Measurements from ENCODE around the gene ABHD8. TPM values are rescaled to one million over a fixed set of nuclear protein-coding genes. Genes with fewer than 3 reads are reported as not detected.

ABHD8 gene, protein sequence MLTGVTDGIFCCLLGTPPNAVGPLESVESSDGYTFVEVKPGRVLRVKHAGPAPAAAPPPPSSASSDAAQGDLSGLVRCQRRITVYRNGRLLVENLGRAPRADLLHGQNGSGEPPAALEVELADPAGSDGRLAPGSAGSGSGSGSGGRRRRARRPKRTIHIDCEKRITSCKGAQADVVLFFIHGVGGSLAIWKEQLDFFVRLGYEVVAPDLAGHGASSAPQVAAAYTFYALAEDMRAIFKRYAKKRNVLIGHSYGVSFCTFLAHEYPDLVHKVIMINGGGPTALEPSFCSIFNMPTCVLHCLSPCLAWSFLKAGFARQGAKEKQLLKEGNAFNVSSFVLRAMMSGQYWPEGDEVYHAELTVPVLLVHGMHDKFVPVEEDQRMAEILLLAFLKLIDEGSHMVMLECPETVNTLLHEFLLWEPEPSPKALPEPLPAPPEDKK
- total RNA-seq = 12.2 TPM
- long read RNA-seq, transcript ABHD8-201 (5 exons, 2,090 nt) = major isoform, 61 of 62 reads
- long read RNA-seq, partial matches to known transcripts = 0 of 62 reads
- long read RNA-seq, other reads (novel, unspliced or antisense) = 1 of 62 reads

DNA sequence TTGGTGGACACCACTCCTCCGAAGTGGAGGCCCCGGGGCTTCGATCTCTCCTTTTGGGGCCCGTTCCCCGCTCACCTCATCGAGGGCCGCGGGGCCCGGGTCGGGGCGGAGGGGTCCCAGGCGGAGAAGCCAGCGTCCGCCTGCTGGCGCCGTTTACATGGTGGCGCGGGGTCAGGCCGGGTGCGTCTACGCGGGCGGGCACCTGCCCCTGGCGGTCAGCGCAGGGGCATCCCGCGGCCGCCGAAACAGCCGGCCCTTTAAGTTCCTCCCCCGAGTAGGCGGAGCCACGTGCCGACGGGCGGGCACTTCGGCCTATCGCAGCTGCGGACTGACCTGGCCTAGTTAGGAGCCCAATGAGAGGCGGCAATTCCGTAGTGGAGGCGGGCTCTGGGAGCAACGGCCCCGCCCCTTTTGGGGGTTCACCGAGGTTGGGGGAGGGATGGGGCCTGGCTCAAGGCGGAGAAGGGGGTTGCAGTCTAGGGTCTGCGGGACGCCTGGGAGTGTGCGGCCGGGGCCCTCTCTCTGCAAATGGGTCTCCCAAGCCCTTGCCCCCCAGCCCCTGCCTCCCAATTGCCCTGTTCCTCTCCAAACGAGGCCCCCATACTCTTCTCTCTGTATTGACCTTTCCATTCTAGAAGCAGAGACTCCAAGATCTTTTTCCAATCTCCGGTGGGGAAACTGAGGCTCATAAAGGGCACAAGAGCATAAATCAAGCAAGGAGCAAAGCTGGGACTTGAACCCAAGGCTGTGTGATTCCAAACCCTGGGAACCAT, at the start of gene ABHD8:
Gene ABHD8 (minus strand): TSS at position 259 of the 773 bp plus-strand sequence. CDS start 1,809 bp downstream, outside the sequence.
- intact Hi-C loops (cut with DNase I) = no loop called here
- ATAC-seq (ENCODE audit: poor library complexity) = peak; percentile 80
- peak; percentile 97 for DNase-seq

DNA sequence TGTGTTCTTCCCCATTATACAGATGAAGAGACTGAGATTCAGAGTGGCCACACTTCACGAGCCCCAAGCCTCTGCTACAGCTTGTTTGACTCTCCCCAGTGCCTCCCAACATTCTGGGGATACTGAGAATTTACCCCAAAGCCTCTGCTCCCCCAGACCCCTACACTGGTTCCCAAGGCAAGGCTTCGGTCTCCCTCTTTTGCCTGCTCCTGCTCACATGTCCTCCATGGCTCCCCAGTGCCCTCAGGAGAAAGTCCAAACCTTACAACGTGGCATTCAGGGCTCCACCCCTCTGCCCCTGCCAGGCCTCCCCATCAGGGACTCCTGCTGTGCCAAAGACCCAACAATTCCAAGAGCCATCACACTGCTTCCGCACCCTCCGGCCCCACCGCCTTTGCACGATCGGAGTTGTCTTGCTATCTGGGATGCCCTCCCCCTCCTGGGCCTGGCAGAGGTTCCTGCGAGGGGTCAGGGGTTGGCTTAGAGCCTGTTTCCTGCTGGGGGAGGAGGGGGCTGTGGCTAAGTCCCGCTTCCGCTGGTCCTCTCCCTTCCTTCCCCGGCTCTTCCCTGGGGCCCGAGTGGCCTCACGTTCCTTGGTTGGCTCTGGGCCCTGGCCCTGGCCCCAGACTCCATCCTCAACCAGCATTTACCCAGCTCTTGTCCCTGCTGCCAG, 49.5 kb upstream of the ABHD8 start:
- ATAC-seq (ENCODE audit: poor library complexity) (no peak), DNase-seq (no peak)
- intact Hi-C loops (cut with DNase I) = no loop called here

DNA sequence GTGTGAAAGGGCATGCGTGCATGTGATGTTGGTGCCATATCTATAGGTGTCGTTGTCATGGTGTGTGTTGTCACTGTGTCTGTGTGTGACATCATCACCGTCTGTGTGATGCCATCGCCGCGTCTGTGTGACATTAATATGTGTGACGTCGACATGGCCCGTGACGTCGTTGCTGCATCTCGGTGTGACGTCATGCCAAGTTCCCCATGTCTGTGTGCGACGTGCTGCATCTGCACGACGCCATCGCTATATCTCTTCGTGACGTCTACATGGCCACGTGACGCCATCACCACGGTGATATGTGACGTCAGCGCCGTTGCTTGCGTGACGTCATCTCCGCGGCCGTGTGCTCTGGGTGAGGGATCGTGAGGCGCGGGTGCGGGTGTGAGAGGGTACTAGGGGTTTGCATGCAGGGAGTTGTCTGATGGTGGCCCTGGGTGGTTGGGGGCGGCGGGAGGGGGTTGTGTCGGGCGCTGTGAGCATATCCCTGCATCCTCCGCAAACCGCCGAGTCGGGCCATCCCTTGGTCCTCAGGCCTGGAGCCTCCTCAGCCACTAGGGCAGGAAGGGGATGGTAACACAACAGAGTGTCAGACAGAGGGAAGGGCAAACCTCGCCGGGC, 48.7 kb upstream of the ABHD8 start:
- DNase-seq (no peak), ATAC-seq (ENCODE audit: poor library complexity) (no peak)
- intact Hi-C loops (cut with DNase I) = no loop called here

DNA sequence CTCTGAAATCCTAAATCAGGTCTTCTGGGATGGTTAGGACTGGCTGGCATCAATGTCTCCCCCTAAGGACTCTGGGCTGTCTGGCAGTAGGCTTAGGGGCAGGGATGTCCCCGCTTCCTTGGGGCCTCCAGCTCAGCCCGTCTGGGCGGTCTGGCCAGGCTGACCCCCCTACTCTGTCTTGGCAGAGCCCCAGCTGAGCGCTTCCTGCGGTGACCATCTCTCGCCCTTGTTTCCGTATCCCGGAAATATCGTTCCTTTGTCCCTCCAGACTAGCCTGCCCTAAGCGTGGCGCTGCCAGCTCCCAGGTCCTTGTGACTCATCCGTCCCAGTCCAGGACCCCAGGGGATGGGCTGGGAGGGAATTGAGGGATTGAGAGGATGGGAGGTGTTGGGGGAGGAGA, 45.5 kb upstream of the ABHD8 start:
- DNase-seq = peak; percentile 75
- intact Hi-C loops (cut with DNase I) = loop anchor here (5.0 kb wide), 1 partner anchor 39 kb away; no protein-coding TSS in a partner anchor
- peak; percentile 60 for ATAC-seq (ENCODE audit: poor library complexity)

DNA sequence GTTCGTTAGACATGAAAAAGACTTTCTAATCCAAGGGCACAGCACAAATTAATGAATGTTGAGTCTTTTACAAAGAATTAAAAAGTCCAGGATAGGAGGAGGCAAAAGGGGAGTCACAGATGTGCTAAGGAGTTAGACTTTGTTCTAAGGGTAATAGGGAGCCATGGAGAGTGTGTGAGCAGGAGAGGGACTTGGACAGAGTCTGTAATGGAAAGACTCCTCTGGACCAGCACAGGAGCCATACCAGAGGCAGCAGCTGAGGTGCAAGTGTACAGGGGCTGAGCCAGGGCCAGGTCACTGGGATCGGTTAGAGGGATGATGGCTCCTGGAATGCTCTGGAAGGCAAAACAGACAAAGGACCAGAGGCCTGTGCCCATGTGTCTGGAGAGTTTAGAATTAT, 44.7 kb upstream of the ABHD8 start:
- ATAC-seq (ENCODE audit: poor library complexity) (no peak), DNase-seq (no peak)
- intact Hi-C loops (cut with DNase I) = loop anchor here (5.0 kb wide), 1 partner anchor 39 kb away; no protein-coding TSS in a partner anchor

DNA sequence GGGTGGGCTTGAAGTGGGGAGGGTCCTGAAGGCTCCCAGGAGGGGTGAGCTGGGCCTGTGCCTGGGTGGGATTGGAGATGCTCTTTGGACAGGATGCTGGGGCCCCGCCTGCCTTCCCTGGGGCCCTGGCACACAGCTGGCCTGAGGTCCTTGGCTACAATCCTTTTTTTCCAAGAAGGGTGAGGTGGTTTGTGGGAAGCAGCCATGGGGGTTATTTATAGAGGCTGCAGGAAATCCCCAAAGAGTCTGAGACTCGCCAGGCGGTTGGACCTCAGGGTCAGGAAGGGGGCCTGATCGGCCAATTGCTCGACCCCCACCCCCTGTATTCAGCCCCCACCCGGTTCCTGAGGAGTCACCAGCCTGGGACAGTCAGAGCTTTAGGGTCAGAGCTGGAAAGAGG, 44.1 kb upstream of the ABHD8 start:
- intact Hi-C loops (cut with DNase I) = loop anchor here (5.0 kb wide), 1 partner anchor 40 kb away; no protein-coding TSS in a partner anchor
- DNase-seq (no peak), ATAC-seq (ENCODE audit: poor library complexity) (peak; percentile 40)

DNA sequence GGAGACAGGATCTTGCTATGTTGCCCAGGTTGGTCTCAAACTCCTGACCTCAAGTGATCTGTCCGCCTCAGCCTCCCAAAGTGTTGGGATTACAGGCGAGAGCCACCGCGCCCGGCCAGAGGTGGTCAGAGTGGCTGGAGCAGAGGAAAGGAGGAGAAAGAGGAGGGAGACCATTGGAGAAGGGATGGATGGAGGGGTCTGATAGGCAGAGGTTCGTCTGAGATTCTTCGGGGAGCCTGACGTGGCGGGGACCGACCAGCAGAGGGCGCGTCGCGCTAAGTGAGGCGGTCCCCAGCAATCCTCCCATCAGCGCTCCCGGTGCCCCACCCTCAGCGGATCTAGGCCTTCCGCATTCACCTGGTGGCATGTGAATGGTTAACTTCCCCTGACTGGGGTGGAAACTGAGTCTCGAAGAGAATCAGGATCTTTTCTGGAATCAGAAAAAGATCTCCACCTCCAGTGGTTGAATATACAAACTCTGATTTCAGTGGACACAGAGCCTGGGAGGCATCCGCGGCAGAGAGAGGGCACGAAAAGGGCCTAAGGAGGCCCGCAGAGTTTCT, 43.0 kb upstream of the ABHD8 start:
- peak; percentile 90 for ATAC-seq (ENCODE audit: poor library complexity)
- intact Hi-C loops (cut with DNase I) = loop anchor here (5.0 kb wide), 1 partner anchor 41 kb away; no protein-coding TSS in a partner anchor

DNA sequence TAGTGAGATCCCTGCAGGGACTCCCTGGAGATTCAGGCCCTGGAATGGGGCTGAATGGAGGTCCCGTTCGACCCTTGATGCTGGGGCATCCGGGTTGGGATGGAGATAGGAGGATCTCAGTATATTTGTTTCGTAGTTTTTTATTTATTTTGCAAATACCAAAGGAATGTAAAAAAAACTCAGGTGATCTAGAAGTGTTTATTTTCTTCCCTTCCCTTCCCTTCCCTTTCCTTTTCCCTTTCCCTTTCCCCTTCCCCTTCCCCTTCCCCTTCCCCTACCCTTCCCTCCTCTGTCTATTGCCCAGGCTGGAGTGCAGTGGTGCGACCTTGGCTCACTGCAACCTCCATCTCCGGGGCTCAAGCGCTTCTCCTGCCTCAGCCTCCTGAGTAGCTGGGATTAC, 38.6 kb upstream of the ABHD8 start:
- no peak for DNase-seq
- no peak for ATAC-seq (ENCODE audit: poor library complexity)
- intact Hi-C loops (cut with DNase I) = no loop called here

More for the DNA sequence above, 43.0 kb upstream of the ABHD8 start:
- peak; percentile 86 for DNase-seq

DNA sequence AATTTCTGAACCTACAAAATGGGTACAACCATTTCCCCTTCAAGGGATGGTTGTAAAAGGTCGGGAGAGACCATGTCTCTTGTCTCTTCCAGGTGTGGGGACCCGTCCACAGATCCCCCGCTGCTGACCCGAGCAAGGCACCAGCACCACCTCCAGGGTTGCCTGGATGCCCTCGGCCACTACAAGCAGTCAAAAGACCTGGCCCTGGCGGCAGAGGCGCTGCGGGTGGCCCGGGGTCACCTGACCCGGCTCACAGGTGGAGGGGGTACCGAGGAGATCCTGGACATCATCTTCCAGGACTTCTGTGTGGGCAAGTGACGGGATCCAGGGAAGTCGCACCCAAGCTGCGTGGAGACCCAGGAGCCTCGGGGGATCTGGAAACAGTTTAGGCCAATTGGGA, 38.2 kb upstream of the ABHD8 start:
- DNase-seq = no peak
- intact Hi-C loops (cut with DNase I) = no loop called here

DNA sequence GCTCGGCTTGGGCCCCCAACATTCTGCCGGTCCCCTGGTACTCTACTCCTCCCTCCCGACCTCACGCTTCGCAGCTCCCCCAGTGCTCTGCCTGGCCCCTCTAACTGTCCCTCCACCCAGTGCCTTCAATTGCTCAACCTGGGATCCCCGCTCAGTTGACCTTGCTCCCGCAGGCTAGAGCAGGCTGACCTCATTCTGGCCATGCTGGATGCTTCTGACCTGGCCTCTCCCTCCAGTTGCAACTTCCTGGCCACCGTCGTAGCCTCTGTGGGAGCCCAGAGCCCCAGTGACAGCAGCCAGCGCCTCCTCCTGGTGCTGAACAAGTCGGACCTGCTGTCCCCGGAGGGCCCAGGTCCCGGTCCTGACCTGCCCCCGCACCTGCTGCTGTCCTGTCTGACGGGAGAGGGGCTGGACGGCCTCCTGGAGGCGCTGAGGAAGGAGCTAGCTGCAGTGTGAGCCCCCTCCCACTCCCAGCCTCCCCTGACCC, 37.7 kb upstream of the ABHD8 start:
- ATAC-seq (ENCODE audit: poor library complexity) = no peak
- intact Hi-C loops (cut with DNase I) = no loop called here
- DNase-seq = no peak

More for the DNA sequence above, 38.2 kb upstream of the ABHD8 start:
- ATAC-seq (ENCODE audit: poor library complexity) = no peak

DNA sequence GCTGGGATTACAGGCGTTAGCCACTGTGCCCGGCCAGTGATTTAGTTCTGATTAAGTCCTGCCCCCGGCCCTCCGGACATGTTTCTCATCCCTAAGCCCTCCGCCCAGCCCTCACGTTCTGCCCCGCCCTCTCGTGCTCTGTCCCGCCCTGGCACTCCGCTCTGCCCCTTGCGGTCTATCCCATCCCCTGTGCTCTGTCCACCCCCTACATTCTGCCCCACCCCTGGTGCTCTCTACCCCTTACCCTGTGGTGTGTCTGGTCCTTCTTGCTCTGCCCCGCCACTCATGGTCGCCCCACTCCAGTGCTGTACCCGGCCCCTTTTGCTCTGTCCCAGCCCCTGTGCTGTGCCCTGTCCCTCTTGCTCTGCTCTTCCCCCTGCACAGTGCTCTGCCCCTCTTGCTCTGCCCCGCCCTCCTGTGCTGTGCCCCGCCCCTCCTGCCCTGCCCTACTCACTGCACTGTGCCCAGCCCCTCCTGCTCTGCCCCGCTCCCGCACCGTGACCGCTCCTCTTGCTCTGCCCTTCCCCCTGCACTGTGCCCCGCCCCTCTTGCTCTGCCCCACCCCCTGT, 37.2 kb upstream of the ABHD8 start:
- ATAC-seq (ENCODE audit: poor library complexity) (no peak), DNase-seq (no peak)
- intact Hi-C loops (cut with DNase I) = no loop called here

DNA sequence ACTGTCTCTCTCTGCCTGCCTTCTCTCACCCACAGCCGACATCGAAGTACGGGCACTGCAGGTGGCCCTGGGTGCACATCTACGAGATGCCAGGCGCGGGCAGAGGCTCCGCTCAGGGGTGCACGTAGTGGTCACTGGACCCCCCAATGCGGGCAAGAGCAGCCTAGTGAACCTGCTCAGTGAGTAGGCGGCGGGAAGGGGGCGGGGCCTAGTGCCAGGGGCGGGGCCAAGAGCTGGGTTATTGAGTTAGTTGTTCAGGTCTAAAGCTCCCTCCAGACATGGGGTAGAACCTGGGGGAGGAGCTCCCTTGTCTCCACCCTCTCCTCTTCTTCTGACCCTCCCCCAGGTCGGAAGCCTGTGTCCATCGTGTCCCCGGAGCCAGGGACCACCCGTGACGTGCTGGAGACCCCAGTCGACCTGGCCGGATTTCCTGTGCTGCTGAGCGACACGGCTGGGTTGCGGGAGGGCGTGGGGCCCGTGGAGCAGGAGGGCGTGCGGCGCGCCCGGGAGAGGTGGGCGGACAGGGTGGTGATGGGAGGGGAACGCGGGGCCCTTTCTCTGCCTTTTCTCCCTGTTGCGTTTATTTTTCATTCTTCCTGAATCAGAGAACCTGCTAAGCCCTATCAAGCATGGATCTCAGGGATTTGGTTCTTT, 36.0 kb upstream of the ABHD8 start:
- DNase-seq (no peak), ATAC-seq (ENCODE audit: poor library complexity) (no peak)
- intact Hi-C loops (cut with DNase I) = no loop called here

DNA sequence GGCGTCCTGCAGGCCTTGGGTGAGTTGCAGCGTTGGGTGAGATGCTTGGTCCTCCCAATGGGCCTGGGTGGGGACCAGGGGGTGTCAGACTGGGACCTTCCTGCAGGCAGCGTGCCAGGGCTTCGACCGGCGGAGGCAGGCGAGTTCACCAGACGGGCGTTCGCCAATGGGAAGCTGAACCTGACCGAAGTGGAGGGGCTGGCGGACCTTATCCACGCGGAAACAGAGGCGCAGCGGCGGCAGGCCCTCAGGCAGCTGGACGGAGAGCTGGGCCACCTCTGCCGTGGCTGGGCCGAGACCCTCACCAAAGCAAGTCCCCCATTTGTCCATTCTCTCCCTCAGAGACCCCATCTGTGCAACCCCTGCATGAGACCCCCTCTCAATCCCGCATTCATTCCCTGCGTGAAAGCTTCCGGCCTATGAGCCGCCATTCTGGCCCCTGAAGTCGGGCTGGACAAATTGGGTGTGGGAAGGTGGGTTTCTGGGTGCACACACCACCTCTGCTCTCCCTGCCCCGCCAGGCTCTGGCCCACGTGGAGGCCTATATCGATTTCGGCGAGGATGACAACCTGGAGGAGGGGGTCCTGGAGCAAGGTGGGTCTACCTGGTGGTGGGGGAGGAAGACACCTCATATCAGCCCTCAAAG, 35.3 kb upstream of the ABHD8 start:
- ATAC-seq (ENCODE audit: poor library complexity) (no peak), DNase-seq (no peak)
- intact Hi-C loops (cut with DNase I) = no loop called here

DNA sequence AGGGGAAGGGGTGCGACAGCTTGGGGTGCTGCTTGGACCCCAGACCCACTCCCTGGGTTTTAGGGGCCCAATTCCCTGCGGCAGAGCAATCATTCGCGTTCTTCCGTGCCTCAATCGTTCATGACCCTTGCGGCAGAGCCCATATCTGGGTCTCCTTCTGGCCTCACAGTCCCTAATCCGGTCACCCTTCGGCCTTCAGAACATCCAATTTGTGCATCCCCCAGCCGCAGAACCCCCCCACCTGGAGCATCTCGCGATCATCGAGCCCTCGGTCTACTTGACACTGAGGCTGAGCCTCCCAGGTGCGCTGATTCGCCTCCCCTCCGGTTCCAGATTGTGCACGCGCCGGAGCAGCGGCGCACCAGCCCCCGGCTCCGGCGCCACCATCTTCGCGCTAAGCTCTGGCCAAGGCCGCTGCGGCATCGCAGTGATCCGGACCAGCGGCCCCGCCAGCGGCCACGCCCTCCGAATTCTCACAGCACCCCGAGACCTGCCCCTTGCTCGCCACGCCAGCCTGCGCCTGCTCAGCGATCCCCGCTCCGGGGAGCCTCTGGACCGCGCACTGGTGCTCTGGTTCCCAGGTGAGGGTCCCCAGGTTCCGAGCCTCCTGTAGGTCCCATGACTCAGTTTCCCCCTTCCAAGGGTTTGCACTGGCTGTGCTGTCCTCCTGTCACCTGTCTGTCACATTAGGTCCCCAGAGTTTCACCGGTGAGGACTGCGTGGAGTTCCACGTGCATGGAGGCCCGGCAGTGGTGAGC, 34.6 kb upstream of the ABHD8 start:
- ATAC-seq (ENCODE audit: poor library complexity) (no peak), DNase-seq (no peak)
- intact Hi-C loops (cut with DNase I) = no loop called here

DNA sequence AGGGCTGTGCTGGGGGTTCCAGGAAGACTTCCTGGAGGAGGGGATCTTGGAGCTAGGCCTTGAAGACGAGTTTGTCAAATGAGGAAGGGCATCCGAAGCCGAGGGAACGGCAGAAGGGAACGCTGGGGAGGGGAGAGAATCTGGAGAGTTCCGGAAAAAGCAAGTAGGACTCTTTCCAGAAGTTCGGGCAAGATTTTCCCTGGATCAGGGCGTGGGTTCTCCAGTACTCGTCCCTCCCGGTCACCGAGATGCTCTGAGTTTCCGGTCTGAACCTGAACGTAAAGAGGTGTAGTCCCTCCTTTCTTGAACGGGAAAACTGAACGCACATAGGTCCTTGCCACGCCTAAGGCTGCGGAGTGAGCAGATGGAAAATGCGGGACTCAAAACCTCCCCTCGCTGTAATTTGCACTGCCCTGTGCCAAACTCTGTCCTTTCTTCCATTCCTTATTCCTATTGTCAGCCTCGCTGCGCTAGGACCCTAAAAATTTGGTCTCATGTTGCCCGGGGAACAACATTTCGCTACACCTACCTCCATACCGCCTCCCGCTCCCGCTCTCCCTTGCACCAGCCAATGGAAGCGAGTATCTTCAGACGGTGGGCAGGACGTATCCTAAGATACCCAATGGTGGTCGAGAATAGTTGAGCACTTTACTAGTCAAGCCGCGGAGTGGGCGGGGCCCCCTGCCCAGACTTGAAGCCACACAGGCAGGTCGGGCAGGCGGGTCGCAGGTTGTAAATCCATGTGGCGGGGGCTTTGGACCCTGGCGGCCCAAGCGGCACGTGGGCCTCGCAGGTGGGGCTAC, 33.8 kb upstream of the ABHD8 start, which contains the start of gene GTPBP3:
Gene GTPBP3 (plus strand): TSS at position 682 of the 803 bp plus-strand sequence. CDS start 59 bp downstream, at position 741.
- intact Hi-C loops (cut with DNase I) = no loop called here
- DNase-seq (peak; percentile 99), ATAC-seq (ENCODE audit: poor library complexity) (peak; percentile 90)

Measured in Right ventricle myocardium superior (tissue), 1 donor.